GM21786 (cell line): Measurements from ENCODE around the gene MUCL1.

Experiments
- ATAC-seq: cut with Tn5 transposase; IDR thresholded peaks from one replicate; pipeline ENCODE4 v1.9.1; 2021; ENCODE audit not compliant: unreplicated experiment

MUCL1 gene

DNA sequence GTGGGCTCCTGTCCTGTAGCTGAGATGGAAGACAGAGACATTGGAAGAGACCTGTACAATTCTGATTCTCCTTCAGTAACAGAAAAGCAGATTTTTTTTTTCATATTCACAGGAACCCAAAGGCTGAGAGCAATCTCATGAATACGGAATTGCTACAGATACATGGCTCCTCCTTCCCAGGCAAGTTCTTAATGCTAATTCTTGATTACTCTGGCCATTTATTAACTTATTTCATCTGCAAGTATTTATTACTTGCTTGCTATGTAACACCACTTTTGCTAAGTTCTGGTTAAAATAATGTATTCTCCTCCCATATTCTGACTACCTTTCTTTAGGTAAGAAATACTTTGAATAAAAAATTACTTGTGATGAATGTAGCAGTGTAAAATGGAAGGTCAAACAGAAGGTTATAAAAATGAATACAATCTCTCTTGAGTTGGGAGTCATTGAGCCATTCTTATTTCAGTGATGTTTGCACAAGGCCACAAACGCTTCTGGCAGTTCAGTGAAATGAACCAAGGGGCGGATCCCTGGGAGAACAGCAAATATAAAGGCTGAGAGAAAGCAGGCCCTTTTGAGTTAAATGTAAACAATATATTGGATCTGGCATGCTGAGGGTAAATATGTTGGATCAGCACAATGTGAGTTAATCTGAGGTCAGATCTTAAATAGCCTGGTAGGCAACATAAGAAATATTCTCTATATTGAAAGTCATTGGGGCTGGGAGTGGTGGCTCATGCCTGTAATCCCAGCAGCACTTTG is 37.6 kb downstream of the MUCL1 start:
- no peak for ATAC-seq
